Astrocyte (in vitro differentiated cells and primary cell): ENCODE results near the gene SSBP3.
"Not testable (repeated sequence)": the region's sequence is repeated elsewhere in the genome, so short reads cannot be mapped to it uniquely, and the experiment has no call there.

Experiments used
- CTCF ChIP-seq: IDR thresholded peaks from 2 replicates; pipeline ENCODE4 v1.5.1; 2011; ENCODE audit warnings: low read depth, mild to moderate bottlenecking, inconsistent platforms, low read length, moderate library complexity; ENCODE audit not compliant: insufficient read depth
- EZH2 ChIP-seq: IDR thresholded peaks from 2 replicates; pipeline ENCODE4 v1.6.1; 2012; ENCODE audit warnings: mild to moderate bottlenecking, low read length, inconsistent platforms; ENCODE audit not compliant: insufficient read depth

GRCh38 chr1:54345548-54345947 is 60.6 kb downstream of the SSBP3 start:
- TF ChIP-seq CTCF, EZH2: not testable (repeated sequence)
